Ovary (tissue), 9 donors: Measurements from ENCODE around the gene FZD7. TPM values are rescaled to one million over a fixed set of nuclear protein-coding genes. Genes with fewer than 3 reads are reported as not detected.

ENCODE experiments used
- DNase-seq, 5 donors: peaks; one replicate each; pipeline ENCODE4 v3.0.0-alpha.2; 2019 to 2020
- H3K27ac ChIP-seq, 2 donors: fragments of 200-600 bp; one replicate each; pipeline versions ENCODE4 v1.5.1 to v1.8.0; 2019 to 2022
- H3K27me3 ChIP-seq: fragments of 200-600 bp; one replicate; pipeline ENCODE4 v1.8.0; 2022
- H3K36me3 ChIP-seq: fragments of 200-600 bp; sonication (generic); one replicate; pipeline ENCODE4 v1.5.1; 2019
- H3K4me1 ChIP-seq: one replicate; pipeline ENCODE4 v1.8.1; 2013; ENCODE audit warnings: mild to moderate bottlenecking, moderate library complexity; ENCODE audit not compliant: insufficient read depth
- H3K4me3 ChIP-seq: fragments of 200-600 bp; sonication (generic); one replicate; pipeline ENCODE4 v1.5.1; 2017
- H3K9me3 ChIP-seq, 2 donors: fragments of 200-600 bp in 1 of 2; sonication (generic) in 1 of 2; one replicate each; pipeline versions ENCODE4 v1.5.1 to v1.8.1; 2013 to 2019; ENCODE audit warnings: mild to moderate bottlenecking in 1 of 2, moderate library complexity in 1 of 2
- EP300 ChIP-seq: sonication (generic); formaldehyde crosslinking; IDR thresholded peaks from one replicate; pipeline ENCODE4 v1.6.1; 2017; ENCODE audit warnings: antibody characterized with exemption
- POLR2A ChIP-seq: fragments of 450-650 bp; IDR thresholded peaks from one replicate; pipeline ENCODE4 v1.6.1; 2017; ENCODE audit warnings: antibody characterized with exemption, mild to moderate bottlenecking, moderate library complexity
- WGBS, 3 donors: extraction: QIAGEN DNeasy Blood & Tissue Kit in 1 of 3; methylation state at CpG; one replicate each; pipeline versions ENCODE4 v1.1.5 to v1.1.7; 2013 to 2017; 5-methylcytosine and 5-hydroxymethylcytosine counted together
- intact Hi-C, 4 donors: fragments of 100-400 bp; cut with DNase I; formaldehyde crosslinking; loops; one replicate each; pipeline versions ENCODE4 v1.11.0 to v1.15.1; 2022 to 2023
- polyA plus RNA-seq, 2 donors: library from polyadenylated mRNA; stranded (reverse); fragments of 200-250 nt in 1 of 2; fragments of 350-450 nt in 1 of 2; fragmentation: Illumina TruSeq in 1 of 2; extraction: RNeasy Lipid Tissue Mini Kit (QIAGEN cat#74804) in 1 of 2; gene quantifications; one replicate each; pipeline ENCODE4 v1.2.3, GENCODE V29; 2013 to 2014
- total RNA-seq, 7 donors: library from RNA; depleted of rRNA in 2 of 7; stranded (reverse); fragments of >200 nt in 2 of 7; fragmentation: NEBNext Ultra II Directional in 3 of 7; extraction: Animal tissue kit (Norgen Biotek cat#: 25700) in 3 of 7; gene quantifications; one replicate each; pipeline versions ENCODE4 v1.1.0 to v1.2.4, GENCODE V29; 2016 to 2023
- TF ChIP-seq, protein P1 (sequence below), 3 donors: fragments of 450-650 bp in 2 of 3; fragments of 200-600 bp in 1 of 3; IDR thresholded peaks; one replicate each; pipeline versions ENCODE4 v1.5.1 to v1.8.0; 2016 to 2022; ENCODE audit warnings: antibody characterized with exemption in 3 of 3, mild to moderate bottlenecking in 1 of 3
- donor health status: DM: no; HTN: no; CAD: no; lungs with moderate emphysema.
- donor health status: DM: no; HTN: no; CAD: no.
- donor health status: Bipolar disorder and iron deficiency.
- donor health status: DM: yes; HTN: yes; CAD: no.
- donor health status: DM: no; HTN: no; CAD: no.
- donor health status: DM: yes; HTN: yes; CAD: no.

Gene FZD7
- total and polyA plus RNA-seq, 9 donors = 18.4 to 56.3 (median 34.8) TPM

- Histone ChIP-seq H3K36me3 (no peaks in the 10 kb centered on the region), H3K9me3 (no peaks in the 10 kb centered on the region), H3K4me3 (peak overlapping the region; percentile 77), H3K27ac (peak overlapping the region; percentile 75 to 95), H3K27me3 (no peaks in the 10 kb centered on the region), H3K4me1 (peaks cover 15% of the 10 kb centered on the region)
- TF ChIP-seq POLR2A (no peak), EP300 (no peak)
- TF ChIP-seq, protein P1, sequence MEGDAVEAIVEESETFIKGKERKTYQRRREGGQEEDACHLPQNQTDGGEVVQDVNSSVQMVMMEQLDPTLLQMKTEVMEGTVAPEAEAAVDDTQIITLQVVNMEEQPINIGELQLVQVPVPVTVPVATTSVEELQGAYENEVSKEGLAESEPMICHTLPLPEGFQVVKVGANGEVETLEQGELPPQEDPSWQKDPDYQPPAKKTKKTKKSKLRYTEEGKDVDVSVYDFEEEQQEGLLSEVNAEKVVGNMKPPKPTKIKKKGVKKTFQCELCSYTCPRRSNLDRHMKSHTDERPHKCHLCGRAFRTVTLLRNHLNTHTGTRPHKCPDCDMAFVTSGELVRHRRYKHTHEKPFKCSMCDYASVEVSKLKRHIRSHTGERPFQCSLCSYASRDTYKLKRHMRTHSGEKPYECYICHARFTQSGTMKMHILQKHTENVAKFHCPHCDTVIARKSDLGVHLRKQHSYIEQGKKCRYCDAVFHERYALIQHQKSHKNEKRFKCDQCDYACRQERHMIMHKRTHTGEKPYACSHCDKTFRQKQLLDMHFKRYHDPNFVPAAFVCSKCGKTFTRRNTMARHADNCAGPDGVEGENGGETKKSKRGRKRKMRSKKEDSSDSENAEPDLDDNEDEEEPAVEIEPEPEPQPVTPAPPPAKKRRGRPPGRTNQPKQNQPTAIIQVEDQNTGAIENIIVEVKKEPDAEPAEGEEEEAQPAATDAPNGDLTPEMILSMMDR (IDR thresholded peaks at IDR 0.05) = no peak
- DNase-seq = peak; percentile 33 to 60 (median 44)
- intact Hi-C loops = loop anchor here (5.0 to 10.0 kb wide), 6 partner anchors 138 to 237 kb away; no protein-coding TSS in a partner anchor
- 0% methylated on average over 51 to 105 of the region's 105 CpGs for WGBS, 3 donors
These were observed 814 bp downstream of the FZD7 start for GRCh38 chr2:202034249-202035088.

GRCh38 chr2:202035089-202035940 is 1.7 kb downstream of the FZD7 start:
- Histone ChIP-seq H3K27ac (peak overlapping the region; percentile 75 to 95), H3K4me1 (peaks cover 18% of the 10 kb centered on the region), H3K4me3 (peak overlapping the region; percentile 77), H3K36me3 (no peaks in the 10 kb centered on the region), H3K27me3 (no peaks in the 10 kb centered on the region), H3K9me3 (no peaks in the 10 kb centered on the region)
- WGBS, 3 donors = 5 to 7% (median 5%) methylated on average over 61 to 78 of the region's 78 CpGs
- intact Hi-C loops = loop anchor here (5.0 to 10.0 kb wide), 5 partner anchors 137 to 233 kb away; no protein-coding TSS in a partner anchor
- DNase-seq = peak; percentile 75 to 88 (median 81)
- TF ChIP-seq EP300 (no peak), POLR2A (no peak)
- TF ChIP-seq, protein P1 (IDR thresholded peaks at IDR 0.05) = peak; percentile 19 to 69 (median 63)

- 30 to 49% (median 38%) methylated on average over 32 of the region's 32 CpGs for WGBS, 3 donors
- no peaks in the 10 kb centered on the region for H3K27me3 ChIP-seq
- no peaks in the 10 kb centered on the region for H3K9me3 ChIP-seq
- peak overlapping the region; percentile 77 for H3K4me3 ChIP-seq
- H3K27ac ChIP-seq = peak overlapping the region; percentile 10 to 95
- peaks cover 18% of the 10 kb centered on the region for H3K4me1 ChIP-seq
- TF ChIP-seq, protein P1 (IDR thresholded peaks at IDR 0.05) = no peak
- TF ChIP-seq EP300 (no peak), POLR2A (no peak)
- intact Hi-C loops = loop anchor here (2.0 to 10.0 kb wide), 6 partner anchors 136 to 234 kb away; no protein-coding TSS in a partner anchor
- peak in 4 of 5 donors; percentile 37 to 59 (median 42) for DNase-seq
- no peaks in the 10 kb centered on the region for H3K36me3 ChIP-seq
These were observed 2.3 kb downstream of the FZD7 start for GRCh38 chr2:202035941-202036372.

- H3K36me3 ChIP-seq = no peaks in the 10 kb centered on the region
- peaks cover 18% of the 10 kb centered on the region for H3K4me1 ChIP-seq
- TF ChIP-seq, protein P1 (IDR thresholded peaks at IDR 0.05) = no peak
- TF ChIP-seq EP300 (no peak), POLR2A (no peak)
- H3K9me3 ChIP-seq = no peaks in the 10 kb centered on the region
- intact Hi-C loops = loop anchor here (2.0 to 10.0 kb wide), 6 partner anchors 136 to 234 kb away; no protein-coding TSS in a partner anchor
- no peaks in the 10 kb centered on the region for H3K27me3 ChIP-seq
- peak overlapping the region; percentile 27 to 56 for H3K27ac ChIP-seq
- DNase-seq = peak; percentile 28 to 55 (median 33)
- 17 to 30% (median 20%) methylated on average over 15 of the region's 15 CpGs for WGBS, 3 donors
- H3K4me3 ChIP-seq = peak overlapping the region; percentile 77
These were observed 3.0 kb downstream of the FZD7 start for GRCh38 chr2:202036601-202037037.
